ENCODE results near the gene EN1.
A peak's percentile ranks its signal among the peaks of the same experiment; 100 is the strongest.

DNA sequence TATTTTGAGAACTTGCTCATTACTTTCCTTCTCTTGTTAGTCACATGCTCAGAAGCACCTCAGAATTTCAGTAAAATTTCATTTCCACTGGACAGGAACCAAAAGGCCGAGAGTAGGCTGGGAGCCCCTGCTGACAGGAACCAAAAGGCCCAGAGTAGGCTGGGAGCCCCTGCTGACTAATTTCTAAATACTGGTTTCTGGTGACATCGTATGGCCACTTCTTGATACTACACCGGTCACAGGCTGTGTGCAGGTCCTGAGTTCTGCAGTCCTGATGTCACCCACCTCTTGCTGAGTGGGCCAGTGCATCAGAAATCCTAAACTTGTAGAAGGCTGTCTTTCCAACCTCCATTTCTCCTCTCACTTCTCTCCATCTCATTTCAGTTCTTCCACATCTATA lies 17.7 kb upstream of the EN1 start:
- TF ChIP-seq, protein P1, sequence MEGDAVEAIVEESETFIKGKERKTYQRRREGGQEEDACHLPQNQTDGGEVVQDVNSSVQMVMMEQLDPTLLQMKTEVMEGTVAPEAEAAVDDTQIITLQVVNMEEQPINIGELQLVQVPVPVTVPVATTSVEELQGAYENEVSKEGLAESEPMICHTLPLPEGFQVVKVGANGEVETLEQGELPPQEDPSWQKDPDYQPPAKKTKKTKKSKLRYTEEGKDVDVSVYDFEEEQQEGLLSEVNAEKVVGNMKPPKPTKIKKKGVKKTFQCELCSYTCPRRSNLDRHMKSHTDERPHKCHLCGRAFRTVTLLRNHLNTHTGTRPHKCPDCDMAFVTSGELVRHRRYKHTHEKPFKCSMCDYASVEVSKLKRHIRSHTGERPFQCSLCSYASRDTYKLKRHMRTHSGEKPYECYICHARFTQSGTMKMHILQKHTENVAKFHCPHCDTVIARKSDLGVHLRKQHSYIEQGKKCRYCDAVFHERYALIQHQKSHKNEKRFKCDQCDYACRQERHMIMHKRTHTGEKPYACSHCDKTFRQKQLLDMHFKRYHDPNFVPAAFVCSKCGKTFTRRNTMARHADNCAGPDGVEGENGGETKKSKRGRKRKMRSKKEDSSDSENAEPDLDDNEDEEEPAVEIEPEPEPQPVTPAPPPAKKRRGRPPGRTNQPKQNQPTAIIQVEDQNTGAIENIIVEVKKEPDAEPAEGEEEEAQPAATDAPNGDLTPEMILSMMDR (IDR thresholded peaks at IDR 0.05): peak; percentile 18 to 63 (median 52)
- TF ChIP-seq POLR2A (IDR thresholded peaks at IDR 0.05): no peak
